CD8-positive, alpha-beta memory T cell (primary cell): ENCODE results near the gene ST6GALNAC3. TPM values are rescaled to one million over a fixed set of nuclear protein-coding genes. Genes with fewer than 3 reads are reported as not detected.

ENCODE experiments used
- CTCF ChIA-PET: fragments of 350-600 bp; sonication (Branson Sonifier 250); formaldehyde crosslinking; loops from one replicate; lab custom pipeline; 2021; ENCODE audit warnings: antibody characterized with exemption; lab: Charles Lee
- POLR2A ChIA-PET: fragments of 350-600 bp; sonication (Branson Sonifier 250); formaldehyde crosslinking; loops from one replicate; lab custom pipeline; 2021; ENCODE audit warnings: antibody characterized with exemption; lab: Charles Lee
- DNase-seq, 5 donors: peaks; one replicate each; pipeline versions ENCODE4 v3.0.0 to v3.0.0-alpha.2; 2020 to 2022; ENCODE audit warnings: mixed read lengths in 1 of 5
- H3K27ac ChIP-seq: one replicate; pipeline ENCODE4 v1.7.0; 2013; ENCODE audit warnings: low read depth, mild to moderate bottlenecking, low read length, moderate library complexity
- H3K27me3 ChIP-seq: 2 replicates; pipeline ENCODE4 v1.7.0; 2013; ENCODE audit warnings: low read length, mild to moderate bottlenecking; ENCODE audit not compliant: insufficient read depth, poor library complexity, severe bottlenecking
- H3K36me3 ChIP-seq: 2 replicates; pipeline ENCODE4 v1.7.0; 2013; ENCODE audit warnings: mild to moderate bottlenecking, low read length, moderate library complexity; ENCODE audit not compliant: insufficient read depth
- H3K4me1 ChIP-seq: 2 replicates; pipeline ENCODE4 v1.7.0; 2013; ENCODE audit warnings: mild to moderate bottlenecking, low read length, moderate library complexity; ENCODE audit not compliant: insufficient read depth
- H3K4me3 ChIP-seq: 2 replicates; pipeline ENCODE4 v1.7.0; 2013; ENCODE audit warnings: mild to moderate bottlenecking, low read length
- H3K9me3 ChIP-seq: 2 replicates; pipeline ENCODE4 v1.7.0; 2013; ENCODE audit warnings: mild to moderate bottlenecking, low read length
- H3K27ac Mint-ChIP-seq, 8 donors: one replicate each; pipeline ENCODE4 v1.8.0; 2020 to 2021; ENCODE audit warnings: mixed read lengths in 8 of 8, mild to moderate bottlenecking in 6 of 8, inconsistent platforms in 3 of 8, moderate library complexity in 3 of 8
- H3K27me3 Mint-ChIP-seq, 2 donors: one replicate each; pipeline ENCODE4 v1.8.0; 2020 to 2021; ENCODE audit warnings: mixed read lengths in 2 of 2, mild to moderate bottlenecking in 1 of 2, moderate library complexity in 1 of 2
- H3K36me3 Mint-ChIP-seq, 3 donors: one replicate each; pipeline ENCODE4 v1.8.0; 2020 to 2021; ENCODE audit warnings: mixed read lengths in 3 of 3, inconsistent platforms in 1 of 3, mild to moderate bottlenecking in 1 of 3
- H3K4me1 Mint-ChIP-seq, 3 donors: one replicate each; pipeline ENCODE4 v1.8.0; 2020 to 2021; ENCODE audit warnings: mixed read lengths in 3 of 3, inconsistent platforms in 1 of 3, mild to moderate bottlenecking in 1 of 3
- H3K4me3 Mint-ChIP-seq, 7 donors: one replicate each; pipeline ENCODE4 v1.8.0; 2020 to 2021; ENCODE audit warnings: mixed read lengths in 7 of 7, mild to moderate bottlenecking in 6 of 7, moderate library complexity in 4 of 7, inconsistent platforms in 2 of 7
- H3K9me3 Mint-ChIP-seq, 5 donors: one replicate each; pipeline ENCODE4 v1.8.0; 2020 to 2022; ENCODE audit warnings: mixed read lengths in 5 of 5, mild to moderate bottlenecking in 3 of 5, moderate library complexity in 2 of 5, inconsistent platforms in 1 of 5
- polyA plus RNA-seq: library from polyadenylated mRNA; unstranded; fragments of 300-500 nt; fragmentation: Illumina TruSeq; gene quantifications from one replicate; pipeline ENCODE4 v1.2.3, GENCODE V29; 2021
- total RNA-seq, 2 experiments: library from RNA; stranded (reverse); gene quantifications; one replicate each; pipeline ENCODE4 v1.2.3, GENCODE V29; 2021

ST6GALNAC3 gene
- total and polyA plus RNA-seq, 3 experiments from 2014 or later = 0.33 to 1.8 TPM; not detected in 1

- no peaks in the 10 kb centered on the region for H3K27me3 Mint-ChIP-seq
- POLR2A ChIA-PET = no interaction called here
- Histone ChIP-seq H3K9me3 (no peaks in the 10 kb centered on the region), H3K27ac (no peak overlapping the region), H3K4me3 (no peak overlapping the region), H3K36me3 (no peaks in the 10 kb centered on the region), H3K27me3 (no peaks in the 10 kb centered on the region), H3K4me1 (no peaks in the 10 kb centered on the region)
- no peak overlapping the region for H3K27ac Mint-ChIP-seq
- DNase-seq = no peak
- no peaks in the 10 kb centered on the region for H3K4me1 Mint-ChIP-seq
- no peaks in the 10 kb centered on the region for H3K9me3 Mint-ChIP-seq
- H3K4me3 Mint-ChIP-seq = no peak overlapping the region
- CTCF ChIA-PET = no interaction called here
- H3K36me3 Mint-ChIP-seq = no peaks in the 10 kb centered on the region
Observed at GRCh38 chr1:76351655-76352054, 277.1 kb downstream of the ST6GALNAC3 start.

DNA sequence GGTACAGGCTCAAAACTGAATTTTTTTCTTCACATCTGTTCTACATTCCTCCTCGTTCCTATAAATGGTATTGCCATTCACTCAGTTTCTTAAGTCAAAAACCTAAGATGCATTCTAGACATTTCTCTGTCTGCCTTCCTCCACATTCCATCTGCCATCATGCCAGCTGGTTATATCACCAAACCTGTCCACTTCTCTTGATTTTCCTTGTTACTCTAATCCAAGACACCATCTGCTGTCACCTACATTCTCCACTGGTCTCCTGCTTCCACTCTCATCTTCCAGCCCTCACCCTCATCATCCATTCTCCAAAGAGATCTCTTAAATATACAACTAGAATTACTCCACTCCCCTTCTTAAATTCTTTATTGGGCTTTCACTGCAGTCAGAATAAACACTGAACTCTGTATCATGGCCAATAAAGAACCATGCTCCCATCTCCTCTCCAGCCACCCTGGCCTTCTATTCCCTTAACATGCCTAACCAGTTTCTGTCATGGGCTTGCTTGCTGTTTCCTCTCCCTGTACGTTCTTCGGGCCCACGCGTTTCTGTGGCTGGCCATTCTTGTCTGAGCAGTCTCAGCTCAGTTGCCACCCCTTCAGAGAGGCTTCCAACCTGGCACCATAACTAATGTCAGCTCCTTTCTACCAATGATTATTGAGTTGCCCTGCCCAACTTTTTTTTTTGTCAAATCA lies 278.3 kb downstream of the ST6GALNAC3 start:
- DNase-seq = no peak
- H3K36me3 Mint-ChIP-seq = no peaks in the 10 kb centered on the region
- H3K4me1 Mint-ChIP-seq = no peaks in the 10 kb centered on the region
- no peak overlapping the region for H3K27ac Mint-ChIP-seq
- ChIA-PET CTCF (no interaction called here), POLR2A (no interaction called here)
- H3K4me1 ChIP-seq = no peaks in the 10 kb centered on the region
- H3K9me3 ChIP-seq = no peaks in the 10 kb centered on the region
- H3K4me3 Mint-ChIP-seq = no peak overlapping the region
- H3K9me3 Mint-ChIP-seq = no peaks in the 10 kb centered on the region
- H3K27me3 Mint-ChIP-seq = no peaks in the 10 kb centered on the region
- no peak overlapping the region for H3K4me3 ChIP-seq
- H3K27ac ChIP-seq = no peak overlapping the region
- no peaks in the 10 kb centered on the region for H3K36me3 ChIP-seq
- H3K27me3 ChIP-seq = no peaks in the 10 kb centered on the region

GRCh38 chr1:76354236-76354635 lies 279.7 kb downstream of the ST6GALNAC3 start:
- Histone ChIP-seq H3K36me3 (no peaks in the 10 kb centered on the region), H3K4me3 (no peak overlapping the region), H3K9me3 (no peaks in the 10 kb centered on the region), H3K27me3 (no peaks in the 10 kb centered on the region), H3K4me1 (no peaks in the 10 kb centered on the region), H3K27ac (no peak overlapping the region)
- CTCF ChIA-PET = no interaction called here
- no peak overlapping the region for H3K27ac Mint-ChIP-seq
- H3K4me3 Mint-ChIP-seq = no peak overlapping the region
- no peaks in the 10 kb centered on the region for H3K4me1 Mint-ChIP-seq
- POLR2A ChIA-PET = no interaction called here
- H3K27me3 Mint-ChIP-seq = no peaks in the 10 kb centered on the region
- DNase-seq = no peak
- no peaks in the 10 kb centered on the region for H3K9me3 Mint-ChIP-seq
- no peaks in the 10 kb centered on the region for H3K36me3 Mint-ChIP-seq

GRCh38 chr1:76366726-76367125 lies 292.2 kb downstream of the ST6GALNAC3 start:
- Histone ChIP-seq H3K27ac (no peak overlapping the region), H3K36me3 (no peaks in the 10 kb centered on the region), H3K4me1 (no peaks in the 10 kb centered on the region), H3K9me3 (no peaks in the 10 kb centered on the region), H3K27me3 (no peaks in the 10 kb centered on the region), H3K4me3 (no peak overlapping the region)
- Mint-ChIP-seq H3K36me3 (no peaks in the 10 kb centered on the region), H3K27ac (no peak overlapping the region), H3K27me3 (peaks cover 0 to 2% of the 10 kb centered on the region in 2 donors), H3K9me3 (no peaks in the 10 kb centered on the region), H3K4me3 (no peak overlapping the region), H3K4me1 (peaks cover 0 to 4% (median 3%) of the 10 kb centered on the region in 3 donors)
- ChIA-PET POLR2A (no interaction called here), CTCF (no interaction called here)
- DNase-seq = no peak

- H3K9me3 Mint-ChIP-seq = no peaks in the 10 kb centered on the region
- H3K27ac Mint-ChIP-seq = no peak overlapping the region
- ChIA-PET POLR2A (no interaction called here), CTCF (no interaction called here)
- H3K4me1 Mint-ChIP-seq = peaks cover 0 to 4% (median 3%) of the 10 kb centered on the region in 3 donors
- no peaks in the 10 kb centered on the region for H3K27me3 Mint-ChIP-seq
- H3K36me3 Mint-ChIP-seq = no peaks in the 10 kb centered on the region
- Histone ChIP-seq H3K27me3 (no peaks in the 10 kb centered on the region), H3K27ac (no peak overlapping the region), H3K4me1 (no peaks in the 10 kb centered on the region), H3K9me3 (no peaks in the 10 kb centered on the region), H3K4me3 (no peak overlapping the region), H3K36me3 (no peaks in the 10 kb centered on the region)
- no peak for DNase-seq
- H3K4me3 Mint-ChIP-seq = no peak overlapping the region
Observed at GRCh38 chr1:76371941-76372340, 297.4 kb downstream of the ST6GALNAC3 start.

GRCh38 chr1:76374086-76374485 lies 299.5 kb downstream of the ST6GALNAC3 start:
- peaks cover 0 to 2% (median 0%) of the 10 kb centered on the region in 5 donors for H3K9me3 Mint-ChIP-seq
- DNase-seq = no peak
- CTCF ChIA-PET = no interaction called here
- no peaks in the 10 kb centered on the region for H3K4me1 Mint-ChIP-seq
- H3K27ac Mint-ChIP-seq = no peak overlapping the region
- no peaks in the 10 kb centered on the region for H3K27me3 ChIP-seq
- no peaks in the 10 kb centered on the region for H3K27me3 Mint-ChIP-seq
- POLR2A ChIA-PET = no interaction called here
- H3K4me1 ChIP-seq = no peaks in the 10 kb centered on the region
- no peak overlapping the region for H3K27ac ChIP-seq
- H3K4me3 Mint-ChIP-seq = no peak overlapping the region
- no peaks in the 10 kb centered on the region for H3K36me3 Mint-ChIP-seq
- no peaks in the 10 kb centered on the region for H3K9me3 ChIP-seq
- H3K36me3 ChIP-seq = no peaks in the 10 kb centered on the region
- no peak overlapping the region for H3K4me3 ChIP-seq

- no peaks in the 10 kb centered on the region for H3K27me3 ChIP-seq
- H3K4me1 ChIP-seq = no peaks in the 10 kb centered on the region
- H3K4me3 Mint-ChIP-seq = no peak overlapping the region
- H3K27ac Mint-ChIP-seq = no peak overlapping the region
- no peak overlapping the region for H3K27ac ChIP-seq
- H3K4me3 ChIP-seq = no peak overlapping the region
- H3K27me3 Mint-ChIP-seq = no peaks in the 10 kb centered on the region
- POLR2A ChIA-PET = no interaction called here
- H3K36me3 Mint-ChIP-seq = no peaks in the 10 kb centered on the region
- CTCF ChIA-PET = no interaction called here
- H3K4me1 Mint-ChIP-seq = no peaks in the 10 kb centered on the region
- no peaks in the 10 kb centered on the region for H3K36me3 ChIP-seq
- H3K9me3 ChIP-seq = no peaks in the 10 kb centered on the region
- H3K9me3 Mint-ChIP-seq = peaks cover 0 to 4% (median 0%) of the 10 kb centered on the region in 5 donors
- DNase-seq = no peak
Observed at GRCh38 chr1:76377247-76377646, 302.7 kb downstream of the ST6GALNAC3 start.

- Histone ChIP-seq H3K4me3 (no peak overlapping the region), H3K9me3 (no peaks in the 10 kb centered on the region), H3K4me1 (no peaks in the 10 kb centered on the region), H3K36me3 (no peaks in the 10 kb centered on the region), H3K27me3 (no peaks in the 10 kb centered on the region), H3K27ac (no peak overlapping the region)
- no peak overlapping the region for H3K4me3 Mint-ChIP-seq
- no peaks in the 10 kb centered on the region for H3K36me3 Mint-ChIP-seq
- no peaks in the 10 kb centered on the region for H3K4me1 Mint-ChIP-seq
- no peaks in the 10 kb centered on the region for H3K27me3 Mint-ChIP-seq
- ChIA-PET CTCF (no interaction called here), POLR2A (no interaction called here)
- no peak overlapping the region for H3K27ac Mint-ChIP-seq
- peaks cover 0 to 6% (median 0%) of the 10 kb centered on the region in 5 donors for H3K9me3 Mint-ChIP-seq
- no peak for DNase-seq
Observed at GRCh38 chr1:76379506-76379905, 305.0 kb downstream of the ST6GALNAC3 start.
